ENCODE results near the gene SOX1. TPM values are rescaled to one million over a fixed set of nuclear protein-coding genes. Genes with fewer than 3 reads are reported as not detected.

The SOX1 gene
- total and polyA plus RNA-seq, 2 experiments from 2014 or later: not detected

DNA sequence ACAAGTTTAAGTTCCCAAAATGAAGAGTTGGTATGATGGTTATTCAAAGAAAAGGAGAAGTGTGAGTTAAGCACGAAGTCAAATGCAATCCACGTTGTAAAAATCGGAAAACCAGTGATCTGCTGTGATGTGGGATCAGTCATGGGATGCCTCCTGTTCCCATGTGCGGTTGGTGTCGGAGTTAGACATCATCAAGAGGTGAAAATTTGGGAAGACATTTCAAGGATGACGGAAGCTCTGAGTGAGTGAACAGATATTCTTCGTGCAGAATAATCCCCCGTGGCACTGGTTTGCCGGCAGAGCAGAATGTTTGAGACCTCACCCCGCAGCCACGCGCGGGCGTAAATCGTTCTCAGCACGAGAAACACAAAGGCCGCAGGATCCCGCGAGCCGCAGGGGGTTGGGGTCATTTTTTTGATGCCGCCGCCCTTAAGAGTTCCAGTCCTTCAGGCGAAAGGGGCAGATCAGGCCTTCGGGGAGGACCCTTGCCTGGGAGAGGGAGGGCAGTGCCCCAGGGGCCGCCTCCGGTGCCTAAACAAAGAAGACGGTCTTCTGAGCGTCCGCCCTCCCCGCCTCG lies 13.7 kb upstream of the SOX1 start:
- H3K4me3 ChIP-seq: no peak overlapping the region

DNA sequence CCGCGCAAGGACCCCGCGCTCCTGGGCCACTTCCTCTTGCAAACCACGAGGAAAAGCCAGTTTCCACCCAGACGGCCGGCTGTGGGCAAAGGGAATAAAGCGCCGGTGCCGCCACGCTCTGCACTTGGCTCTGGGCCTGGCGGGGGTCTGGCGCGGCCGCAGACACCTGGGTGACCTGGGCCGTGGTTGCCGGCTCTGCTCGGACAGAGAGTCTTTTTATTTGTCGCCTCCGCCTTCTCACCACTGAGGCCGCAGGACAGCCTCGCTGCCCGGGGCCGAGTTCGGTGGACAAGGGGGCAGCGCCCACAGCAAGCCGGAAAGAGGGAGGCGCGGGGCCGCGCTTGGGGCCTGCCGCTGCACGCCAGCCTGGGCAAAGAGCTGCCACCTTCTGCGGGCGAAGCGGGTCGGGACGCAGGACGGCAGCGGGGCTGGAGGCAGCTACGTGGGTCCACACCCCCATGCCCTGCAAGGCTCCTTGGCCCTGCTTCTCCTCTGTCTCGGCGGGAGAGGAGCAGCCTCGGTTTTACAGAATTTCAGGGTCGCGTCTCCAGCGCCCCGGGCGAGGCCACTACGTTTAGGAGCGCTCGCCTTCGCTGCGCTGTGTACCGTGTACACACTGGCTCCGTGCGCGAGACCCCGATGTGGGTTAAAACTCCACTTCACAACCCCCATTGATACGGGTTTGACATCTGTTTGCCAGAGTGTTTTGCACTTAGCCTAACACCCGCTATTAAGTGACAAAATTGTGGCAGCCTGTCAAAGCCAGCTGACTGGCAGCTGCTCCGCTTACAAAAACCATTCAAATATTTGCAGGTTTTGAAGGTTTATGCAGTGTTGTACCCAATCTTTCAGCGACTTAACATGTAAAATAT lies 13.0 kb upstream of the SOX1 start:
- Histone ChIP-seq H3K36me3 (no peaks in the 10 kb centered on the region), H3K4me3 (no peak overlapping the region), H3K27me3 (peaks cover 100% of the 10 kb centered on the region), H3K9me3 (ENCODE audit: low read depth) (no peaks in the 10 kb centered on the region), H3K27ac (no peak overlapping the region), H3K4me1 (ENCODE audit: low read depth) (no peaks in the 10 kb centered on the region)
- TF ChIP-seq, protein P1, sequence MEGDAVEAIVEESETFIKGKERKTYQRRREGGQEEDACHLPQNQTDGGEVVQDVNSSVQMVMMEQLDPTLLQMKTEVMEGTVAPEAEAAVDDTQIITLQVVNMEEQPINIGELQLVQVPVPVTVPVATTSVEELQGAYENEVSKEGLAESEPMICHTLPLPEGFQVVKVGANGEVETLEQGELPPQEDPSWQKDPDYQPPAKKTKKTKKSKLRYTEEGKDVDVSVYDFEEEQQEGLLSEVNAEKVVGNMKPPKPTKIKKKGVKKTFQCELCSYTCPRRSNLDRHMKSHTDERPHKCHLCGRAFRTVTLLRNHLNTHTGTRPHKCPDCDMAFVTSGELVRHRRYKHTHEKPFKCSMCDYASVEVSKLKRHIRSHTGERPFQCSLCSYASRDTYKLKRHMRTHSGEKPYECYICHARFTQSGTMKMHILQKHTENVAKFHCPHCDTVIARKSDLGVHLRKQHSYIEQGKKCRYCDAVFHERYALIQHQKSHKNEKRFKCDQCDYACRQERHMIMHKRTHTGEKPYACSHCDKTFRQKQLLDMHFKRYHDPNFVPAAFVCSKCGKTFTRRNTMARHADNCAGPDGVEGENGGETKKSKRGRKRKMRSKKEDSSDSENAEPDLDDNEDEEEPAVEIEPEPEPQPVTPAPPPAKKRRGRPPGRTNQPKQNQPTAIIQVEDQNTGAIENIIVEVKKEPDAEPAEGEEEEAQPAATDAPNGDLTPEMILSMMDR (IDR thresholded peaks at IDR 0.05; ENCODE audit: low read depth, low read length): no peak
- no peak for DNase-seq (ENCODE audit: low read depth in 1 of 2, low spot score in 1 of 2)

More for the DNA sequence above, 13.7 kb upstream of the SOX1 start:
- Histone ChIP-seq H3K36me3 (no peaks in the 10 kb centered on the region), H3K27me3 (peaks cover 100% of the 10 kb centered on the region), H3K4me1 (ENCODE audit: low read depth) (no peaks in the 10 kb centered on the region), H3K27ac (no peak overlapping the region), H3K9me3 (ENCODE audit: low read depth) (no peaks in the 10 kb centered on the region)
- TF ChIP-seq, protein P1 (IDR thresholded peaks at IDR 0.05; ENCODE audit: low read depth, low read length): no peak
- no peak for DNase-seq (ENCODE audit: low read depth in 1 of 2, low spot score in 1 of 2)

DNA sequence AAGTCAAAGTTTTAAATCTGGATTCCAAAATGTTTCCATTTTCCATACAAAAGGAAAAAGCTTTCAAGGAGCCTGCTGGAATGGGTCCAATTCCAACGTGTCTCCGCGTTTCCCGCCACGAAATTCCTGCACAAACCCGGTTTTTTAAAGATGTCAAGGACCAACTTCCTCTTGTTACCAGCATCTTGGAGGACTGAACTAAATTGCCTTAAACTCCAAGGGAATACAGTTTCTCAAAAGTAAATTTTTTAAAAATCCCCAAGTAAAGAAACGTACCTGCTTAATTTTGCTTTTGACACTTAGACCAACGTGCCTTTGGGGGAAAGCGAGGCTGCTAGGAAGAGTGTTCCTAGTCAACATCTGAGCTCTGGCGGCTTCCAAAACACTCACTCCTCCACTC lies 12.3 kb upstream of the SOX1 start:
- H3K4me3 ChIP-seq: no peak overlapping the region
- peaks cover 100% of the 10 kb centered on the region for H3K27me3 ChIP-seq

DNA sequence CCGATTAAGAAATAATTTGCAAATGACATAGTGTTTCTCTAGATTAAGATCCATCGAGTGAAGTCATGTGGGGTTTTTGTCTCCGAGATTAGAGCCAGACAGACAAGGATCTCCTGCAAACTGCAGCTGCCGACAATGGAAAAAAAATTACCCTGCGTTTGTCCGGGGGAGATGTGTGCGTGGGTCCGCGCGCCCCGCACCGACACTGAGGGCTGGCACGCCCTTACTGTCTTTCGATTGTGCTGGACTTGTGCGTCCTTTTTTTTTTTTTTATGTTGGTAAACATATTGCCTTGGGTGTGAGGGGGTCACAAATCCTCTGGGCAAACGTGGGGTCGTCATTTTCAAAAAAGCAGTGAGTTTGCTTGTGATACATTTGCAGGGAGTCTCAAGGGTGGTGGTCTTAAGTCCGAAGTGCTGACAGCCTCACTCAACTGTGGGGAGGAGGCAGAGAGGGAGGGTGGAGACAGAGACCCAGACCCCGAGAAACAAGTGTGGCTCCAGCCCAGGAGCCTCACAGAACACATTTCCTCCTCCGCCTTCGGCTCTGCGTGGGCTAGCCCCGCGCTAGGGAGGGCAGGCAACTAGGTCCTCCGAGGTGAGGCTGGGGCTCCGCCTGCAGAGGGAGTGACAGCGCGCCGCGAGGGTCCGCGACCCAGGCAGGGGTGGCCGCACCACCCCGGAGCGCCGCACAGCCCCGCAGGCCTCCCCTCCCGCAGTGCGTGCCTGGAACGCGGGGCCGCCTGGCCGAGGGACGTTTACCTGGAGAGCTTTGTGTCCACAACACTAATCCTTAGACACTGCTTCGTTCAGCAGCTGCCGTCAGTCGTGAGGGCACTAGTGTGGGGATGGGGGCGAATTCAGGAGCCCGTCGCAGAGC lies 11.7 kb upstream of the SOX1 start:
- H3K9me3 ChIP-seq (ENCODE audit: low read depth): no peaks in the 10 kb centered on the region
- H3K4me1 ChIP-seq (ENCODE audit: low read depth): no peaks in the 10 kb centered on the region
- no peak overlapping the region for H3K27ac ChIP-seq
- no peak for DNase-seq (ENCODE audit: low read depth in 1 of 2, low spot score in 1 of 2)
- H3K4me3 ChIP-seq: no peak overlapping the region
- peaks cover 100% of the 10 kb centered on the region for H3K27me3 ChIP-seq
- TF ChIP-seq, protein P1 (IDR thresholded peaks at IDR 0.05; ENCODE audit: low read depth, low read length): no peak
- H3K36me3 ChIP-seq: no peaks in the 10 kb centered on the region

More for the DNA sequence above, 12.3 kb upstream of the SOX1 start:
- no peaks in the 10 kb centered on the region for H3K4me1 ChIP-seq (ENCODE audit: low read depth)
- no peak overlapping the region for H3K27ac ChIP-seq
- TF ChIP-seq, protein P1 (IDR thresholded peaks at IDR 0.05; ENCODE audit: low read depth, low read length): no peak
- no peaks in the 10 kb centered on the region for H3K9me3 ChIP-seq (ENCODE audit: low read depth)
- H3K36me3 ChIP-seq: no peaks in the 10 kb centered on the region
- no peak for DNase-seq (ENCODE audit: low read depth in 1 of 2, low spot score in 1 of 2)

DNA sequence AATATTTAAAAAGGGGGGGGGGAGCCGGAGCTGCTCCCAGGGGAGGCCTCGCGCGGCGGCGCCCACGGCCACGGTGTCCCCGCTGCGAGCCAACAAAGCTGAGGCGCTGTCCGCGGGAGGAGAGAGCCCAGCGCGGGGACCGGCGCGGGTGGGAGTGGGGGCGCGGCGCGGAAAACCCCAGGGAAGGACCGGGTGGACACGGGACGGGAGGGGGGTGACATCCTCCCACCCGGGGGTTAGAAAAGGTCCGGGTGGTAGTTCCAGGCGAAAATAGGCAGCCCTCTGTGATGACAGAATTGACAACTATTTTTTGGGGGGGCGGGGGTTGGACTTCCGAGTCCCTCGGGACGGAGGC lies 11.1 kb upstream of the SOX1 start:
- Histone ChIP-seq H3K4me3 (no peak overlapping the region), H3K36me3 (no peaks in the 10 kb centered on the region), H3K4me1 (ENCODE audit: low read depth) (no peaks in the 10 kb centered on the region), H3K27me3 (peaks cover 100% of the 10 kb centered on the region), H3K27ac (no peak overlapping the region), H3K9me3 (ENCODE audit: low read depth) (no peaks in the 10 kb centered on the region)
- no peak for DNase-seq (ENCODE audit: low read depth in 1 of 2, low spot score in 1 of 2)
- TF ChIP-seq, protein P1 (IDR thresholded peaks at IDR 0.05; ENCODE audit: low read depth, low read length): no peak
